Superior temporal gyrus (tissue), 1 donor: Measurements from ENCODE around the gene NUS1.
"Not testable (repeated sequence)": the region's sequence is repeated elsewhere in the genome, so short reads cannot be mapped to it uniquely, and the experiment has no call there.

Experiments used
- DNase-seq: peaks from one replicate; pipeline ENCODE4 v3.0.0-alpha.2; 2016; ENCODE audit errors: extremely low spot score

NUS1 gene

DNA sequence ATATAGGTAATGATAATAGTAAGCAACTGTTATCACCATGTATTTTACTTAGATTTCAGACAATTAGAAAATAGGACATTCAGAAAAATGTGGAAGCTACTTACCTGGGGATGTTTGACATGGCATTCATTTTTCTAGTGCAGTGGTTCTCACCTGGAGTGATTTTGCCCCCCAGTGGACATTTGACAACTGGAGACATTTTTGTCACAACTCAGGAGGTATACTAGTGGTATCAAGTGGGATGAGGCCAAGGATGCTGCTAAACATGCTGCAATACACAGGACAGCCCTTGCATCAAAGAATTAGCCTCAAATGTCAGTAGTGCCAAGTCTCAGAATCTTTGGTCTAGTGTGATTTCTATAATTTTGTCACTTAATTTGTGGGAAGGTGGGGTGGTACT lies 36.1 kb downstream of the NUS1 start:
- no peak for DNase-seq

DNA sequence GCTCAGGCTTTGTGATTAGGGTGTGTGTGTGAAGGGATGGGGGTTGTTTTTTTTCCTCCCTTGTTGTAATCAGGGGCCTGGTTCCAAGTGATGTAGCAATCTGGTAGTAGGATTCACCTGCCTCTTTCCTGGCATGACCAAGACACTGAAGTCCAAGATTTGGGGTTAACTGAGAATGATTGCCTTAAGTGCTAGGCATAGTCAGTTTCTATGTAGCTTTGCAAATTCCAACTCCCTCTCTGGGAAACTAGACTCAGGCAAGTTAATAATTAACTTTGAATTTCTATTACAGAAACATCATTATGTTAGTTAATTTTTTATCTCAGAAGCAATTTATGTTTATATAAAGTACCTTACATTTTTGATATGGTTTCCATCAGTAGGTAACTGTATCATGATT lies 43.6 kb downstream of the NUS1 start:
- no peak for DNase-seq

DNA sequence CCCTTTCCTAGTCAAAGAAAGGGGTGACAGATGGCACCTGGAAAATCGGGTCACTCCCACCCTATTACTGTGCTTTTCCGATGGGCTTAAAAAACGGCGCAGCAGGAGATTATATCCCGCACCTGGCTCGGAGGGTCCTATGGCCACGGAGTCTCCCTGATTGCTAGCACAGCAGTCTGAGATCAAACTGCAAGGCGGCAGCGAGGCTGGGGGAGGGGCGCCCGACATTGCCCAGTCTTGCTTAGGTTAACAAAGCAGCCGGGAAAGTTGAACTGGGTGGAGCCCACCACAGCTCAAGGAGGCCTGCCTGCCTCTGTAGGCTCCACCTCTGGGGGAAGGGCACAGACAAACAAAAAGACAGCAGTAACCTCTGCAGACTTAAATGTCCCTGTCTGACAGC lies 46.3 kb downstream of the NUS1 start:
- DNase-seq: not testable (repeated sequence)

DNA sequence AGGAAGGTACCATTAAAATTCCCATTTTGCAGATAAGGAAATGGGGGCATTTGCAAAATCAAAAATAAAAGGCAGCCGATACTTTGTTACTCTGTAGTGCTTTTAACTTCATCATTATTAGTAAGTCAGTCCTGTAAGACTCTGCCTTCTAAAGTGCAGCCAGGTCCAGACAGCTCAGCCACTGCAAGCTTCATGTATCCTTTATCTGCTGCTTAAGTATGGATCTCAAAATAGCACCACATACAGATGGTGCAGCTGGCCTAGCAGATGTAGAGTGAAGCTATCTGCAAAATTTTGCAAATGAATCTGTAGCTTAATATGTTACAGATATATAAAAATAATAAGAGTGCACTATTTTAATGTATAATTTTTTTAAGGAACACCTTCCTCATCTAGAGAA lies 53.4 kb downstream of the NUS1 start:
- DNase-seq: no peak

DNA sequence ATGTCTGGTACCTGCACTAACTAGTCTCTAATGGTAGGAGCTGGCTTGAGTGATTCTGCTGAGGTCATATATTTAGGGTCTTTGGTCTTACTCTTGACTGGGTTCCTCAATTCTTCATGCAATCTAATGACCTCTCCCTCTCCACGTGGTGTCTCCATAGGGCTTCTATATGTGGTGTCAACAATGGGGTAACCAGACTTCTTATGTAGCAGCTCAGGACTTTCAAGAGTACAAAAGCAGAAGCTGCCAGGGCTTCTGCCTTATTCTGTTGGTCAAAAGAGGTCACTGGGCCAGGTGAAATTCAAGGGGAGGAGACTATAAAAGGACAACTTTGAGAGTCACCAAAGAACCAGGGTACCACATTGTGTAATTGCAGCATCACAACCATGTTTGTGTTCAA lies 54.3 kb downstream of the NUS1 start:
- no peak for DNase-seq

DNA sequence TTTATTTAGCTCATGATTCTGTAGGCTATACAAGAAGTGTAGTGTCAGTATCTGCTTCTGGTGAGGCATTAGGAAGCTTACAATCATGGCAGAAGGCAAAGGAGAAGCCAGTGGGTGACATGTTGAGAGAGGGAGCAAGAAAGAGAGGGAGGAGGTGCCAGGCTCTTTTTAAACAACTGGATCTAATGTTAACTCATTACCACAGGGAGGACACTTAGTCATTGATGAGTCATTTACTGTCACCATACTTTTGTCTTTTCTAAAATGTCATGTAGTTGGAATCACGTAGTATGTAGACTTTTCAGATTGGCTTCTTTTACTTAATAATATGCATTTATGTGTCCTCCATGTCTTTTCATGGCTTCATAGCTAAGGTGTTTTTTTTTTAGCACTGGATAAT lies 58.1 kb downstream of the NUS1 start:
- no peak for DNase-seq

DNA sequence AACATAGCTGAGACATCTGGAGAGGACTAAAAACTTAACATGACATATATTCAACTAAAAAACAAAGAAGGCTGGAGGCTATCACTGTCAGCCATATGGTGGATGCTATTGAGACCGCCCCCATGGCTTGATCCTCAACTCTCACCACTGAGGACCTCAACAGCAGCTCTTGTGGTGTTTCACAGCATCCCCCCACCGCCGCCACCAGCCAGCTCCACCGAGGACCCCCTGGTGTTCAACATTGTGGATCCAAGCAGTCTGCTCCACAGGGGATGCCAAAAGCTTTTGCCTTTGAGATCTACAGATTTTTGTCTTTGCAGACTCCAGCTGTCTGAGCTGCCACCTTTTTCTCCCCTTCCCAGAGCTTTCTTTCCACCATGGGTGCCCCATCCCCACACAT lies 64.6 kb downstream of the NUS1 start:
- no peak for DNase-seq

DNA sequence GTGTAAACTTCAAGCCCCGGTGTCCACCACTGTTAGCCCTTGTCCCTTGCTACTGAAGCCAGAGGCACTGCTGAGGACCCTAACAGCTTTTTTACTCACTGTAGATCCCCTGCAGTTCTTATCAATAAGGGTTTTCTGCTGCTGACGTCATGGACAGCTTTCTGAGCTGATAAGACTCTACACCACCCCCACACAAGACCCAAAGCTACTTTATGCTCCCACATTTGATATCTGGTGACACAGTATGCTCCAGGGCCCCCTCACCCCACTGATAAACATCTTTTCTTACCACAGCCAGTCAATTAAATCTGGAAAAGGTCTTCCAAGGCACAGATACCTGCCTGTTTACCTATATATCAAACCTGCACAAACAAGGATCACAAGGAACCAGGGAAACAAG lies 65.3 kb downstream of the NUS1 start:
- DNase-seq: no peak

DNA sequence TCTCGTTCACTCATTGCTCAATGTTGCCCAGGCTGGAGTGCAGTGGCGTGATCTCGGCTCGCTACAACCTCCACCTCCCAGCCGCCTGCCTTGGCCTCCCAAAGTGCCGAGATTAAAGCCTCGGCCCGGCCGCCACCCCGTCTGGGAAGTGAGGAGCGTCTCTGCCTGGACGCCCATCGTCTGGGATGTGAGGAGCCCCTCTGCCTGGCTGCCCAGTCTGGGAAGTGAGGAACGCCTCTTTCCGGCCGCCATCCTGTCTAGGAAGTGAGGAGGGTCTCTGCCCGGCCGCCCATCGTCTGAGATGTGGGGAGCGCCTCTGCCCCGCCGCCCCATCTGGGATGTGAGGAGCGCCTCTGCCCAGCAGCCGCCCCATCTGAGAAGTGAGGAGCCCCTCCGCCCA lies 75.4 kb downstream of the NUS1 start:
- DNase-seq: not testable (repeated sequence)
